GM13976 (cell line): ENCODE data around the gene ARSA.

Experiments
- DNase-seq: peaks from one replicate; pipeline ENCODE4 v3.0.0; 2012; ENCODE audit warnings: low spot score
- in situ Hi-C: fragments of 300-500 bp; cut with MboI; formaldehyde crosslinking; loops from one replicate; pipeline ENCODE4 v1.12.0; 2022; ENCODE audit warnings: low sequenced_read_pairs, mixed read lengths, inconsistent platforms; ENCODE audit not compliant: unreplicated experiment
- TF ChIP-seq, protein P1 (sequence below): IDR thresholded peaks from 2 replicates; pipeline ENCODE4 v1.5.1; 2012; ENCODE audit warnings: borderline replicate concordance, mild to moderate bottlenecking; ENCODE audit not compliant: insufficient read depth; ENCODE audit errors: extremely low read depth, missing control alignments, control extremely low read depth

The ARSA gene

DNA sequence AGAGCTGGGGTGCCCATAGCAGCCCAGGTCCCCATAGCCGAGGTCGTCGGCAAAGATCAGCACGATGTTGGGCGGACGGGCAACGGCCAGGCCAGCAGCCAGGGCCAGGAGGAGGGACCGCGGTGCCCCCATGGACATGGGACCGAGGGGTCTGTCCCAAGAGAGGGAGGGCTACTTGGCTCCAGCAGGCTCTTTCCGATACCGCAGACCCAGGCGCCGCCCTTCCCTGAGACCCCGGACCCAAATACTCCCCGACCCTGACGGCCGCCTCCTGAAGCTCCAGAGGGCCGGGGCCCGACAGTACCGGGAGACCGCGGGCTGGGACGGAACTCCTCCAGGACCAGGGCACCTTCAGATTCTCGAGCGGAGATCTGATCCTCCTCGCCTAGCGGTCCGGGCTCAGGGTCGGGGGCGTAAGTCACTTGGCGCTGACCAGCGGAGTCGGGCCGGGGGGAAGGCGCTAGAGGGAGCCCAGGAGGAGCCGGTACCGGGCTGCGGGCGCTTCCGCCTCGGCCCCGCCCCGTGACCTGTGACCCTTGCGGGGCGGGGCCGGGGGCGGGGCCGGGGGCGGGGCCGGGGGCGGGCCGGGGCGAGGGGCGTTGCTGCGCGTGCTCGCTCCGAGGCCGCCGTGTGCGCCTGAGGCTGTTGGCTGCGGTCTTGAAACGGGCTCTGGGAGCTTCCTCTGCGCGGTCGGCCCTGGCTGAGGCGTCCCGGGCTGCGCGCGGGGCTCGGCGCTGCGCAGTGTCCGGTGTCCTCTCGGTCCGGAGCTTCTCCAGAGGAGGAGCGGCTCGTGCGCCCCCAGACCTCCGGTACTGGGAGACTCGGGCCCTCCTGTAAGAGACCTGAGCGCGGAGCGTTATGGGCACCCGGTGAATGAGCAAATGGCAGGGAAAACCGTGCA, at the start of gene ARSA:
Gene ARSA, minus strand, starts transcription at position 511 of the 901 bp plus-strand sequence. Its CDS starts 373 bp downstream, at position 138.
- TF ChIP-seq, protein P1, sequence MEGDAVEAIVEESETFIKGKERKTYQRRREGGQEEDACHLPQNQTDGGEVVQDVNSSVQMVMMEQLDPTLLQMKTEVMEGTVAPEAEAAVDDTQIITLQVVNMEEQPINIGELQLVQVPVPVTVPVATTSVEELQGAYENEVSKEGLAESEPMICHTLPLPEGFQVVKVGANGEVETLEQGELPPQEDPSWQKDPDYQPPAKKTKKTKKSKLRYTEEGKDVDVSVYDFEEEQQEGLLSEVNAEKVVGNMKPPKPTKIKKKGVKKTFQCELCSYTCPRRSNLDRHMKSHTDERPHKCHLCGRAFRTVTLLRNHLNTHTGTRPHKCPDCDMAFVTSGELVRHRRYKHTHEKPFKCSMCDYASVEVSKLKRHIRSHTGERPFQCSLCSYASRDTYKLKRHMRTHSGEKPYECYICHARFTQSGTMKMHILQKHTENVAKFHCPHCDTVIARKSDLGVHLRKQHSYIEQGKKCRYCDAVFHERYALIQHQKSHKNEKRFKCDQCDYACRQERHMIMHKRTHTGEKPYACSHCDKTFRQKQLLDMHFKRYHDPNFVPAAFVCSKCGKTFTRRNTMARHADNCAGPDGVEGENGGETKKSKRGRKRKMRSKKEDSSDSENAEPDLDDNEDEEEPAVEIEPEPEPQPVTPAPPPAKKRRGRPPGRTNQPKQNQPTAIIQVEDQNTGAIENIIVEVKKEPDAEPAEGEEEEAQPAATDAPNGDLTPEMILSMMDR = peak; percentile 57
- in situ Hi-C loops = no loop called here
- peak; percentile 93 for DNase-seq

DNA sequence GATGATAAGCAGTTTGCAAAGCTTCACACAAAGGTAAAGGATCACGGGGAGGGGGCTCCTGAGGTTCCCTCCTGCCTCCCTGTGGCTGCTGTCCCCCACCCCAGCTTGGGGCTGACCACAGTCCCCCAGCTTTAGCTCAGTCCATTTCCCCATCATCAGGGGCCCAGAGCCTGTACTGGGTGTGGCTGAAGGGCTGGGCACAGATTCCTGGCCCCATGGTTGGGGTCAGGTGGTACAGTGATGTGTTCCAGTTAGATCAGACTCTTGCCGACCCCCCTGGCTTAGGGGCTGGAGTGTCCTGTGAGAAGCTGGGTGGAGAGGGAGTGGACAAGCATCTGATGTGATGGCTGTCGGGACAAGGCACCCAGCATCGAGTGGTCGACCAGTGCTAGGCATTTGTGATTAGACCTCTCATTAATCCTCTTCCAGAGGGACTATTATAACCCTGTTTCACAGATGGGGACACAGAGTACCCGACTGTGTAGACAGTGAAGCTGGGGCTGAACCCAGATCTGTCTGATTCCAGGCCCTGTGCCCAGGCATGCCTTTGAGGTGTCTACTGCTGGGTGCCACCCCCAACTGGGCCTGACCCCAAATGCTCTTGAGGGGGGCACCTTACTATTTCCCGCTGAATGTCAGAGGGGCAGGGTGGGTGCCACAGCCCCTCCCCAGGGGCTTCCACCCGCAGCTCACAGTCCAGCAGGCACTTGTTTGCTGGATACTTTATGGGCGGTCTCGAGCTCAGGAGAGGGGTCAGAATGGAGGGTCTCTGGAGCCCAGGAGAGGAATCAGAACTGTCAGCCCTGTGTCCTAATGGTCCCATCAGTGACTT, 48.9 kb upstream of the ARSA start:
- TF ChIP-seq, protein P1 = no peak
- DNase-seq = peak; percentile 19
- in situ Hi-C loops = no loop called here

- TF ChIP-seq, protein P1 = no peak
- in situ Hi-C loops = no loop called here
- peak; percentile 26 for DNase-seq
Observed at GRCh38 chr22:50676180-50676636, 48.3 kb upstream of the ARSA start.

DNA sequence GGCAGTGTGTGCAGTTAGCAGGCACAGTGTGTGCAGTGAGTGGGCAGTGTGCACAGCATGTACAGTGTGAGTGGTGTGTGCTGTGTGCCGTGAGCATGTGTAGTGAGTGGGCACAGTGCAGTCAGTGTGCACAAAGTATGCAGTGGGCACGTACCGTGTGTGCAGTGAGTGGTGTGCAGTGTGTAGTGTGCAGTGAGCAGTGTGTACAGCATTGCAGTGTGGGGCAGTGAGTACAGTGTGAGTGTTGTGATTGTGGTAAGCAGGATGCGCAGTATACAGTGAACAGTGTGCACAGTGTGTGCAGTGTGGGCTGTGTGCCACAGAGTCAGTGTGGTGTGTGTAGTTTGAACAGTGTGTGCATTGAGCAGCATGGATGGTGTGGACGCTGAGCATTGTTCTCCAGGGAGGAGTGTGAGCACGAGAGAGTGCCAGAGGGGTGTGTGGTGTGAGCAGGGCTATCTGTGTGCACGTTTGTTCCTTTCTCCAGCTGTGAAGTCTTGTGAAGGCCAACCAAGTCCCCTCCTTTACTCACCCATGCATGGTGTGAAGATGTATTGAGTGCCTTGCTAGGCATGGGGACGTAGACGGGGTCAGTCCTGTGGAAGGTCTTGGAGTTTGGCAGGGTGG, 47.7 kb upstream of the ARSA start:
- TF ChIP-seq, protein P1 = no peak
- peak; percentile 21 for DNase-seq
- in situ Hi-C loops = no loop called here

GRCh38 chr22:50674606-50675552, 46.9 kb upstream of the ARSA start:
- peak; percentile 56 for DNase-seq

More at GRCh38 chr22:50674606-50675552, 46.9 kb upstream of the ARSA start:
- in situ Hi-C loops = no loop called here
- TF ChIP-seq, protein P1 = no peak
